ENCODE data around the gene SDHA.

Gene SDHA

DNA sequence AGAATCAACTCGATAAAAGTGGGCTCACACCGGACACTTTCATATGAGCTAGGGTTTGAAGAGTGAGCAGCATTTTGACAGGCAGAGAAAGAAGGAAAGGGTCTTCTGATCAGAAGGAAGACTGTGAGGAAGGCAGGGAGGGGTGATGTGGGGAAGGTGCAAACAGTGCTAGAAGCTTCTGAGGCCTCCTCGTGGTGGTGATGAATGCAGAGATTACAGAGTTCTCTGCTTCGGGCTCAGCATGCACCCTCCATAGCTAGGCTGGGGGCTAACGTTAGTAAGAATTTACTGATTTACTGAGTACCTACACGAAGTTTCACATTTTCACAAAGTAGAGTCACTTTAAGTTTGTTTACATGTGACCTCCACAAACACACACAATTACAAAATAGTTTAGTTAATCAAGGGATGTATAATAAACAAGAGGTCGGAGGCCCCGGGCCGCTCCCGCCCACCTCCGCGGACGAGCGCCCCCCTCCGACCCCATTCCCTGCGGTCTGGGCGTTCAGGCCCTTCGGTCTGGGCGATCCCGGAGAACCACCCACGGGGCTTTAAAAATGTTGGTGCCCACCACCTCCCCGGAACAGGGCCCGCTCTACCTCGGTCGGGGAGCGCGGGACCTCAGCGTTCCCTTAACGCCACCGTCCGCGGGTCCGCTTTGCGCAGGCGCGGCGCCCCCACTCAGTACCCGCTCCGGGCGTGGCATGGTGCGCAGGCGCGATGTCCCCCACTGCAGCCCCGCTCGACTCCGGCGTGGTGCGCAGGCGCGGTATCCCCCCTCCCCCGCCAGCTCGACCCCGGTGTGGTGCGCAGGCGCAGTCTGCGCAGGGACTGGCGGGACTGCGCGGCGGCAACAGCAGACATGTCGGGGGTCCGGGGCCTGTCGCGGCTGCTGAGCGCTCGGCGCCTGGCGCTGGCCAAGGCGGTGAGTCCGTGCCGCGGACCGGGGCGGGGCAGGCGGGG, at the start of gene SDHA, which contains the start of gene CCDC127:
Gene SDHA (plus strand): TSS at position 827 of the 963 bp plus-strand sequence. CDS start 36 bp downstream, at position 863.
Gene CCDC127 (minus strand): TSS at position 660 of the 963 bp plus-strand sequence. CDS start 1,304 bp downstream, outside the sequence.
- peak; percentile 79 to 80 for DNase-seq (ENCODE audit: low read depth in 2 of 2)

DNA sequence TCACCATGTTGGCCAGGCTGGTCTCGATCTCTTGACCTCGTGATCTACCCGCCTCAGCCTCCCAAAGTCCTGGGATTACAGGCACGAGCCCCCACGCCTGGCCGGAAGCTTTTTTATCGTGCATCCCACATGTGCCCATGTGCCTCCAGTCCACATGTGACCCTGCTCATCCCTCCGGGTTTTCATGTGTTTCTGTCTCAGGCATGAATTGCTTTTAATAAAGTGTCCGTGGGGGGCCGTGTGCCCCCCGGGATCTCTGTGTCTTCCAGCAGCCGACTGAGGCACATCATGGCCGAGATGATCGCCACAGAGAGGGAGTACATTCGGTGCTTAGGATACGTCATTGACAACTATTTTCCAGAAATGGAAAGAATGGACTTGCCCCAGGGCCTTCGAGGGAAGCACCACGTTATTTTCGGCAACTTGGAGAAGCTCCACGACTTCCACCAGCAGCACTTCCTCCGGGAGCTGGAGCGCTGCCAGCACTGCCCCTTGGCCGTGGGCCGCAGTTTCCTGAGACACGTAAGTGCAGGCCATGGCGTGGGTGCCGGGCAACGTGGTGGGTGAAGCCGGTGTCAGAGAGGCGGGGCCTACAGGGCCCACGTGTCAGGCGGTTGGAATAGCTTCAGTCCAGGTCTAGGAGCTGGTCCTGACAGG, 48.9 kb upstream of the SDHA start:
- DNase-seq (ENCODE audit: low read depth in 2 of 2): no peak

DNA sequence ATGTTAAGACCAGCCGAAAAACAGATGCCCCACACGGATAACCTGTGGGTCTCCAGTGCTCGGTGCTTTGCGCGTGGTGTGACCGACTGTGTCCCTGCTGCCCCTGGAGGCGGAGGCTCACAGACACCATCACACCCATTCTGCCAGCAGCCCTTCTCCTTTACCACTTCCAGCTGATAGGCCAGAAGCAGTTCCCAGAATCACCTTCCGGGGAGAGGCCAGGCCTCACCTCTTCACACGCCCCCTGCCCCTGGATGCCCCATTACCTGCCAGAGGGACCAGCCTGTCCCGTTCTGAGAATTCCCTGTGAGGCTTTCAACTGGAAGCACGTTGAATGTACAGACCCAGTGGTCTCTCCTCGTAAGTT, 48.4 kb upstream of the SDHA start:
- DNase-seq (ENCODE audit: low read depth in 2 of 2): no peak

DNA sequence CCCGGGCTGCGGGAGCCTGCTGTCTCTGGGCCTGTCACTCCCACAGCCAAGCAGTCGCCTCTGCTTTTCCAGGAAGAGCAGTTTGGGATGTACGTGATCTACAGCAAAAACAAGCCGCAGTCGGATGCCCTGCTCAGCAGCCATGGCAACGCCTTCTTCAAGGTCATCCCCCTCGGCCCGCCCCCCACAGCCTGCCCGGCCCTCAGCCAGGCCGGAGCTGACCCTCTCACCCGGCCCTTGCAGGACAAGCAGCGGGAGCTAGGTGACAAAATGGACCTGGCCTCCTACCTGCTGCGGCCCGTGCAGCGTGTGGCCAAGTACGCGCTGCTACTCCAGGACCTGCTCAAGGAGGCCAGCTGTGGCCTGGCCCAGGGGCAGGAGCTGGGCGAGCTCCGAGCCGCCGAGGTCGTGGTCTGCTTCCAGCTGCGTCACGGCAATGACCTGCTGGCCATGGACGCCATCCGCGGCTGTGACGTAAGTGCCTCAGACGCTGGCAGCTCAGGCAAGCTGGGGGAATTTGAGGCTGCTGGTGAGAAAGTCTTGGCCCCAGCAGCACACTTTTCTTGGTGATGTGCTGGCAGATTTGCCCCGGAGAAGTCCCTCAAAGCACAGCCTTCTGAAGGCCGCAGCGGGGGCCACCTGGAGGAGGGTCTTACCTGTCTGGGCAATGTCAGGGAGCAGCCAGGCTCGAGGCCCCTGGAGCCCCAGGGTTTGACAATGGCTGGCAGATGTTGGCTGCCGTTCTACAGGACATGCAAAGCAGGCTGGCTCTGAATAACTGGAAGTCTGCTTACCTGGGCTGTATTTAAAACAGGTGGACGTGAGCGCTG, 46.9 kb upstream of the SDHA start:
- no peak for DNase-seq (ENCODE audit: low read depth in 2 of 2)

DNA sequence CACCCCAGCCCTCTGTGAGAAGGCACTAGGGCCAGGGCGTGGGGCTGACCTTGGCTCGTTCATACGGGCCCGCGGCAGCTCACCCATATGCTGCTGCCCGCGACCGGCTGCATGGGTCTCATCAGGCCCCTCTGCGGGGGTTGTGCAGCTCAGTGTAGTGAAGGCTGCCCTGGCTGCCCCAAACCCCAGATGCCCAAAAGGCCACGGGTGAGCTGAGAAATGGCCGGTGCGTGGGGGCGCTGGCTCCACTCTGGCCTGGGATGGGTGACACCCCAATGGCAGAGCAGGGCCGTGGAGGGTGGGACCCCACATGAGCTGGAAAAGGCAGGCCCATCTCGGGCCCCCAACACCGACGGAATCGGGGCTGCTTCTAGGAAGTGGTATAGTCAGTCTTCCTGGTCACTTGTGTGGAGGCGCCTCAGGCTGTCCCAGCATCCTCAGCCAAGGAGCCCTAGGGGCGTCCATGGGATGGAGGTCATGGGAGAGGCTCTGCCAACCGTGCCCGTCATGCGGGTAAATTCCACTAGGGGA, 46.3 kb upstream of the SDHA start:
- DNase-seq (ENCODE audit: low read depth in 2 of 2): no peak

DNA sequence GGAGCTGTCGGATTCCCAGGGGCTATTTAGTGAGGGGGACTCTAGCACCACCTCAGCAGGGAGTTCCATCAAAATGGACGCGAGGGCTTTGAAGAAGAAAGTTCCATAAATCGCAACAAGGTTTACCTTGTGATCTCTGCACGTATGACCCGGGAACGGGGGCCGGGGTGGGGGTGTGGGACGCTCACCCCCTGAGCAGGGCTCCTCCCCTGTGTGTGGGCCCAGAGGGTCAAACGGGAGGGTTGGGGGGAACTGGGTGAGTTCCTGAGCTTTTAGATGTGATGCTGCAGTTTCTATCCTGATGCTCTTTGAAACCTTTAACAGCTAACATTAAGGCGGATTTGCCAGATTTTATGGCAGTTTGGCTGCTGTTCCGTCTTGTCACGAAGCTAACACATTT, 45.7 kb upstream of the SDHA start:
- no peak for DNase-seq (ENCODE audit: low read depth in 2 of 2)

DNA sequence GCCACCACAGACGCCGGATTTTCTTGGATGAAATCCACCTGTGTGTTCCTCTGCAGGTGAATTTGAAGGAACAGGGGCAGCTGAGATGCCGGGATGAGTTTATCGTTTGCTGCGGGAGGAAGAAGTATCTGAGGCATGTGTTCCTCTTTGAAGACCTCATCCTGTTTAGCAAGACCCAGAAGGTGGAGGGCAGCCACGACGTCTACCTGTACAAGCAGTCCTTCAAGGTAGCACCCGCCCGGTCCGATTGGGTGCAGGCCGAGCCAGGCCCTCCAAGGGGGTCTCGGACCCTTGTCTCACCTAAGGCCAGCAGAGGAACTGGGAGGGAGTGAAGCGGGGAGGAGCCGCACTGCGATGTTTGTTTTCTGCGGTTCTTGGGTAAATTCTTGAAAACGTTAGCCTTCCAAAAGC, 45.3 kb upstream of the SDHA start:
- no peak for DNase-seq (ENCODE audit: low read depth in 2 of 2)

DNA sequence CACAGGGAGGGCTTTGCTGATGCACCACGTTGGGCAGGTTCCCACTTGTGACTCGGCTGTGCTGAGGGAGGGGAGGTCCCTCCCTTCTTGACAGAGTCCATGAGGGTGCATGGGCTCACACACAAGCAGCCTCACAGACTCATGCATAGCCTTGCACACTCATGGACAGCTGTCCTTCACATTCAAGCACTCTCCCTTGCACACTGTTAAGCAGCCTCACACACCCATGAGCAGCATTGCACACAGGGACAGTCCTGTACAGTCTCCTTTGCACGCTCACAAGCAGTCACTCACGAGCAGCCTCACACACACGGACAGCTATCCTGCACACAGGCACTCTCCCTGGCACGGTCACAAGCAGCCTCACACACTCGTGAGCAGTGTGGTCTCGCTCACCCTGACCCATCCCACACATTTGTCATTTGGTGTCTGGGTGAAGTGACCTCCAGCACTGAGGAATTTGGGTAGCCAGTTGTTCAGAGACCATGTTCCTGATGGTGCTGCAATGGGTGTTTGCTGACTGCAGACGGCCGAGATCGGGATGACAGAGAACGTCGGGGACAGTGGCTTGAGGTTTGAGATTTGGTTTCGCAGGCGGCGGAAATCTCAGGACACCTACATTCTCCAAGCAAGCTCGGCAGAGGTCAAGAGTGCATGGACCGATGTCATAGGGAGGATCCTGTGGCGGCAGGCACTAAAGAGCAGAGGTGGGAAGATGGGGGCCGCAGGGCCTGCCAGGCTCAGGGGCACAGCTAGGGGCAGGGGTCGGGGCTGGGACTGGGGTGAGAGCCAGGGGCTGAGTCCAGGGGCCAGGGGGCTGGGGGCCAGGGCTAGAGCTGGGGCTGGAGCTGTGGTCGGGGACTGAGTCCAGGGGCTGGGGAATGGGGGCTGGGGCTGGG, 44.5 kb upstream of the SDHA start:
- DNase-seq (ENCODE audit: low read depth in 2 of 2): no peak

DNA sequence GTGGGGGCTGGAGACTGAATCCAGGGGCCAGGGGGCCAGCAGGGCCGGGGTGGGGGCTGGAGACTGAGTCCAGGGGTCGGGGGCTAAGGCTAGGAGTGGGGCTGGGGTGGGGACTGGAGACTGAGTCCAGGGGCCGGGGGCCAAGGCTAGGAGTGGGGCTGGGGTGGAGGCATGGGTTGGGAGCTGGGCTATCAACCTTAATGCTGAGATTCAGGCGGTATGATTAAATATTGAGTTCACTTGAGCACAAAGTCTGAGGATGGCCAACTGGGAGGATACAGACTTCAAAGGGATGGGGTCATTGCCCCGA, 43.9 kb upstream of the SDHA start:
- no peak for DNase-seq (ENCODE audit: low read depth in 2 of 2)

DNA sequence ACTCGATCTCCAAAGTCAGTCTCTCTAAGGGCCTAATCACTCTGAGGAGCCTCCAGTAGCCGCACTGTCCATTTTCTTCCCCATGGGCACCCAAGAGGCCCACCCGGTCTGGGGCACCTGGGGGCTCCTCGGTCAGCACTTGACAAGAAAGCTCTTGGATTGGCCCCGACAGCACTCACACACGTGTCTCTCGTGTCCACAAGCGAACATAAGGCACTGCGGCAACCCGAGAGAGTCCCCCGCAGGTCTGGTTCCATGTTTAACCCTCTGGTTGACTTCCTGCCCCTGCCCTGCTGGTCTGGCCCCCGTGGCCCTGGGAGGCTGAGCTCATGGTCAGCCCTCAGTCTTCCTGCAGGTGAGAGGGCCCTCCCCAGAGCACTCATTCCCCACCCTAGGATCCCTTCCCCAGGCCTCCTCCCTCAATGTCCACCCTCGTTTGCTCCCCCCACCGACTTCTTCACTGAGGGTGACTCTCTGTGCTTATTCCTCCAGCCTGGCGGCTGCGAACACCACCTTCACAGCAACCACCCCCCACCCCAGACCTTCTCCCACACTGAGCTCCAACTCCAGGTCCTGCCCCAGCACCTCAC, 43.1 kb upstream of the SDHA start:
- no peak for DNase-seq (ENCODE audit: low read depth in 2 of 2)

DNA sequence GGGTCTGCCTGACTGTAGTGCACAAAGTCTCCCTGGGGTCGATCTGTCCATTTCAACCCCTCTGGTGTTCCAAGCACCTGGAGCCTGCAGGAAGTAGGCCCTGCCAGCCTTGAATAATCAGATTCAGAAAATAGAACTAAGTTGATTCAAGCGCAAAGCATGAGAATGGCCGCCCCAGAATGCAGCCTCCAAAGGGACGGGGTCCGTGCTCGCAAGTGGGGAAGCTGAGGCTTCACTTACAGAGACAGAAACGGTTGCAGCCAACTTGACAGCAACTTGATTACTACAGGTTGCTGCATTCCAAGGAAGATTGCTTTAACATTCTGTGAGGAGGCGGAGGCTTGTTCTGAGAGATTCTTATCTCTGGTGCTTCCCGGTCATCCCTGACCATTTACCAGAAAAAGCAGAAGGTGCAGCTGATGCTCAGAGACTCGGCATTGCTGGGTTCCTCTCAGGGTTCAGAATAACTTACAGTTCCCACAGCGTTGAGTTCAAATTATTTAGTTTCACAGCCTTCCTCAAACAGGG, 41.8 kb upstream of the SDHA start:
- DNase-seq (ENCODE audit: low read depth in 2 of 2): no peak

DNA sequence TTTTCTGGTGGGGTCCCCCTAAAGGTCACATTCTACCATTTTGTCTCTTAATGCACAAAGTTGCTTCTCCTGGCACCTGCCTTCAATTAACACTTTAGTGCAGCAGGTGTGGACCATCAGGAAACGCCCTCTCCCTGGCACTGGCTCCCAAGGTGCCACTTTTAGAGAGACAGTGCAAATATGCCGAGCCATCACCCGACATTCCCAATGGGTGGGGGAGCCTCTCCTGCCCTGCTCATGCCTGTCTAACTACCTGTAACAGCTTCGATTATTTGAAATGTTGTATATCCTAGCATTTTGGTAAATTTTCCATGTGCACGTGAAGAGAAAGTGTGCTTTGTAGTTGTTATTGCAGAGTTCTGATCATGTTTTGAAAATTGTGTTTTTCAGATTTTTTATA, 40.0 kb upstream of the SDHA start:
- no peak for DNase-seq (ENCODE audit: low read depth in 2 of 2)

DNA sequence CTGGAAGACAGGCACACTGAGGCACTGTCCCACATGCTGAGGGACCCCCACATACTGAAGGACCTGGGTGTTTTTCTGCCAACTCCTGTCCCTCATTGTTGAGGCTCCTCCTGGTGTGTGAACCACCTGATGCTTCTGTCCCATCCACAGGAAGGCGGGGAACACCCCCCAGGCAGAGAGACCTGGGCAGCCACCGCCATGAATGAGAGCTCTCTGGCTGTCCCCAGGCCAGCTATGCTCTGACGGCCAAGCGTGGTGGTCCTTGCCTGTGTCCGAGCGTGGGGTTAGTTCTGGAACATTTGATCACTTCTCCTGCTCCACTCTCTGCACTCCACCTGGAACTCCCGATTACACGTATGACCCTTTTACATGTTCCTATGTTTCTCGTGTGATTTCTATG, 38.7 kb upstream of the SDHA start:
- no peak for DNase-seq (ENCODE audit: low read depth in 2 of 2)

DNA sequence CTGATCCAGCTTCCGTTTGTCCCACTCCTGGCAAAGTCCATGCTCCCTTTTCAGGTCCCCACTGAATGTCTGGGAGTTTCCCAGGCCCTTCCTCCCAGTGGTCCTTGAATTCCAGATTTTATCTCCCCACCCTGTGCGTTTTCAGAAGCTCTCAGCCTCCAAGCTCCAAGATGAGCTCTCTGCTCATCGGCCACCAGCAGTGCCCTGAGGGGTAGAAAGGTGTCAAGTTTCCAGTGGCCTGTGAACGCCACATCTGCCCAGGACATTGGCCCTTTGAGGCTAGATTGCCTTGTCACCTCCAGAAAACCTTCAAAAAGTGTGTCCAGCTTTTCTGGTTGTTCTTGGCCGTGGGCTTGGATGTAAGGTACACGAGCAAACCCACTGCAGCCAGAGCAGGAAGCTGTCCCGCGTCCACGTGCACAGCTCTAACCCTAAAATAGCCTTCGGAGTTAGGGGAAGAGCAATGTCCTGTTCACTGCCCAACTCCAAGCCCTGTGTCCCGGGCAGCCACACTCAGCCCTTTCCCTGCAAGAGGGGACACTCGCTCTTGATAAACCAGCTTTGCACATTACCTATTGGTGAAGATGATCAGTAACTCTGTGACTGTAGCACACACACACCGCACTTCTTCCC, 37.7 kb upstream of the SDHA start:
- DNase-seq (ENCODE audit: low read depth in 2 of 2): no peak

DNA sequence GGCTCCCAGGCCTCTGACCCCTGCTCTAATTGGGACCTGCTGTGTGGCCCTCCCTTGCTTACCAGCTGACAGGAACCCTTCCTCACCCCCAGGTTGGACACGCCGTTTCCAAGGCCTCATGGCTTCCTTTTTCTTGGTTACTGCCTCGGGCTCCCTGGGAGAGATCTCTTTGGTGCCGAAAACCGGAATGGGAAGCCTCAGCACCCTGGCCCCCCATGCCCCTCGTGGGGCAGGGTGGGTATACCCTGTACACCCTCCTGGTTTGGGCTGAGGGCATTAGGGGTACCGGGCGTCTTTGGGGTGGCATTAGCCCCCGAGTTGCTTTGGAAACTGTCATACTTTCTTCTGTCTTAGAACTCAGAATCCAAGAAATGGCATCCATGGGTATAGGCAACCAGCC, 37.0 kb upstream of the SDHA start:
- no peak for DNase-seq (ENCODE audit: low read depth in 2 of 2)

DNA sequence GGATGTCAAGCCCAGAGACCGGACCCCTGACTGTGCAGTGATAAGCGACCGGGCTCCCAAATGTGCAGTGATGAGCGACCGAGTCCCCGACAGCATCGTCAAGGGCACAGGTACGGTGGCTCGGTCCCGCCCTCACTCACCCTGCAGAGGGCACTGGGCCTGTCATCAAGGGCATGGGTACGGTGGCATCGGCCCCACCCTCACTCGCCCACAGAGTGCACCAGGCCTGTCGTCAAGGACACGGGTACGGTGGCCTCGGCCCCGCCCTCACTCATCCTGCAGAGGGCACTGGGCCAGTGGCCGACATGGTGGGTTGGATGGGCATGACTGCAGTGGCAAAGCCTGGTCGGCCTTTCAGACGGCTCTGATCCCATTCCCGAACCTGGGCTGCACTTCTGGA, 36.6 kb upstream of the SDHA start:
- no peak for DNase-seq (ENCODE audit: low read depth in 2 of 2)

DNA sequence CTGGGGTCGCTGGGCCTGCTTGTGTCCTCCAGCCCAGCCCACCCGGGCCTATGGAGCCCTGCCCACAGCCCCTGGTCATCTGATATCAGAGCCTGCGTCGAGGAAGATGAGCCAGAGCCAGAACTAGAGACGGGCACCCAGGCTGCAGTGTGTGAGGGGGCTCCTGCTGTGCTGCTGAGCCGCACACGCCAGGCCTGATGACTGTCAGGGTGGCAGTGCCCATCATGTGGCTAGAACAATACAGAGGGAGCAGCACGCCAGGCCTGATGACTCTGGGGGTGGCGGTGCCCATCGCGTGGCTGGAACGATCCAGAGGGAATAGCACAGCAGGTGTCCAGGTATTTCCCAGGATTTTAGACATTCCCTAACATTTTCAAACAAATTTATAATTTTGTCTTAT, 36.0 kb upstream of the SDHA start:
- DNase-seq (ENCODE audit: low read depth in 2 of 2): no peak

DNA sequence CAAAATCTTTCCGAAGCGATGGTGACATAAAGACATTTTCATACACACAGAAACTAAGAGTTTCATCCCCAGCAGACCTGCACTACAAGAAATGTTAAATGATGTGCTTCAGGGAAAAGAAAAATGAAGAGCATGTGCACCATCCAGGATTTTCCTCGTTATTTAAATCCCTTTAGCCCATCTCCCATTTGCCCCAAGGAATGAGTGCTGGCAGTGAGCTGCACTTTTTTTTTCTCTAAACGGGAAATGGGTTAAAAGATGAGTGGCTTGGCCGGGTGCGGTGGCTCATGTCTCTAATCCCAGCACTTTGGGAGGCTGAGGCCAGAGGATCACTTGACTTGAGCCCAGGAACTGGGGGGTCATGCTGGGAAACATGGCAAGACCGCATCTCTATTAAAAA, 33.6 kb upstream of the SDHA start:
- no peak for DNase-seq (ENCODE audit: low read depth in 2 of 2)

DNA sequence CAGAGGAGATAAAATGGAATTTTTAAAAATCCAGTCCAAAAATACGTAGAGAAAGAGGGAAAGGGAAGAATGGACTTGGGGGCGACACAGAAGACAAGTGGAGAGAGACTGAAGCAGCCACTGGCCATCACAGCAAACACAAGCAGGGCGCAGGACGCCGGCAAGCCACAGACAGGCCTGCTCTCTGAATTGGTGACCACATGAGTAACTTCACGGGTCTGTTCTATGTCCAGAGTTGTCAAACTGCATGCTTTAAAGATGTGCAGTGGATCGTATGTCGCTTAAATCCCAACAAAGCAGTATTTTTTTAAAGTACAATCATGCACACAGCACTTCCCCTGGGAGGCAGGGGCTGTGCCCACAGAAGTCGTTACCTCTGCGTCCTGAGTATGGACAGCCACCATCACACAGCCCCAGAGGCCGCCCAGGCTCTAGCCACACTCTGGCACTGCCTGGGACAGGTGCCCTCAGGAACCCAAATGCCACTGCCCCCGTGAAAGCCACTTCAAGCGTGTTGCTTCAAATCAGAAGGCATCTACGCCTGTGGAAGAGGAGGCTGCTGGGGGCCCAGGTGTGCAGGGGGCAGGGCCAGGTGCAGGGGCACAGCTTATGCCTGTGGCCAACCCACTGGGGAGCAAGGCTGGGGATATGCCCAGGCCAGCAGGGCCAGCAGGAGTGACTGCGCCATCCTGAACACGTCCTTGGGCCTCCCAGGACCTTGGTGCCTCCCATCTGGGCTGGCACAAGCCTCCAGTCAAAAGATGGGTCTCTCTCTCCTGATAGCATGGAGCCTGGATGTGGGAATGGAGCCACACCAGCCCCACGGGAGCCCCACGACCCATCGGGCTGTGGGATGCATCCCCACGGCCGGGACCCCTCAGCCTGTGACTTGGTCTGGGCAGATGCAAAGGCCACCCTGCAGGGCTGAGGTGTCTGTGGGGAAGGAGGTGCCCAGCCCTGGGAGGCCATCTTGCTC, 32.7 kb upstream of the SDHA start:
- DNase-seq (ENCODE audit: low read depth in 2 of 2): no peak

Data from fibroblast of skin of left quadriceps (primary cell).